Glomerular visceral epithelial cell (primary cell): ENCODE results near the gene CNOT2.
"Not testable (repeated sequence)": the region's sequence is repeated elsewhere in the genome, so short reads cannot be mapped to it uniquely, and the experiment has no call there.

ENCODE experiments used
- DNase-seq: peaks from one replicate; pipeline ENCODE4 v3.0.0-alpha.2; 2016; ENCODE audit errors: extremely low spot score

CNOT2 gene

DNA sequence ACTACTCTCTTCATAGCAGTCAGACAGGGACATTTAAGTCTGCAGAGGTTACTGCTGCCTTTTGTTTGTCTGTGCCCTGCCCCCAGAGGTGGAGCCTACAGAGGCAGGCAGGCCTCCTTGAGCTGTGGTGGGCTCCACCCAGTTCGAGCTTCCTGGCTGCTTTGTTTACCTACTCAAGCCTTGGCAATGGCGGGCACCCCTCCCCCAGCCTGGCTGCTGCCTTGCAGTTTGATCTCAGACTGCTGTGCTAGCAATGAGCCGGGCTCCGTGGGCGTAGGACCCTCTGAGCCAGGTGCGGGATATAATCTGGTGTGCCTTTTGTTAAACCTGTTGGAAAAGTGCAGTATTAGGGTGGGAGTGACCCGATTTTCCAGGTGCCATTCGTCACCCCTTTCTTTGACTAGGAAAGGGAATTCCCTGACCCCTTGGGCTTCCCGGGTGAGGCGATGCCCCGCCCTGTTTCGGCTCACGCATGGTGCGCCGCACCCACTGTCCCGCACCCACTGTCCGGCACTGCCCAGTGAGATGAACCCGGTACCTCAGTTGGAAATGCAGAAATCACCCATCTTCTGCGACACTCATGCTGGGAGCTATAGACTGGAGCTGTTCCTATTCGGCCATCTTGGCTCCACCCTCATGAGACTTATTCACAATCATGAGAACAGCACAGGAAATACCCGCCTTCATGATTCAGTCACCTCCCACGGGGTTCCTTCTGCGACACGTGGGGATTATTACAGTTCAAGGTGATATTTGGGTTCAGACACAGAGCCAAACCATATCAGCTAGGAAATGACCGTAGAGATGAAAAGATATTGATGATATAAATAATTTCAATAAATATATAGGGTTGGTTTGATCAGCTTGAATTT, 61.7 kb downstream of the CNOT2 start:
- DNase-seq: not testable (repeated sequence)

DNA sequence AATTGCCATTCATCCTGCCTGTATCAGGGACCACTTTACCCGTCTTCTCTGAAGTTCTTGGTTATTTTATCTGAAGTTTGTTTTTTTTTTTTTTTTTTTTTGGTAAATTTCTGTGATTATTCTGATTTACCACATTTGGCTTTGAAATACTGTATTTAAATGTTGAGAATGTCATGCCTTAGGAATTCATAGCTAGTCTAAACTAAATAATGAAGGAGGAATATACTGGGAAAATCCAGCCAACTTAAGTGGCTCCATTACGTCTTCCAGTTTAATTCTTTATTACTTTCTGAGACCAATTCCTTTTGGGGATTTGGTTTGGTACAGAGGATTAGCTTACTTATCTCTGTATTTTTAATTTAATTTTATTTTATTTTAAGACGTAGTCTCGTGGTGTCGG, 62.6 kb downstream of the CNOT2 start:
- DNase-seq: no peak

DNA sequence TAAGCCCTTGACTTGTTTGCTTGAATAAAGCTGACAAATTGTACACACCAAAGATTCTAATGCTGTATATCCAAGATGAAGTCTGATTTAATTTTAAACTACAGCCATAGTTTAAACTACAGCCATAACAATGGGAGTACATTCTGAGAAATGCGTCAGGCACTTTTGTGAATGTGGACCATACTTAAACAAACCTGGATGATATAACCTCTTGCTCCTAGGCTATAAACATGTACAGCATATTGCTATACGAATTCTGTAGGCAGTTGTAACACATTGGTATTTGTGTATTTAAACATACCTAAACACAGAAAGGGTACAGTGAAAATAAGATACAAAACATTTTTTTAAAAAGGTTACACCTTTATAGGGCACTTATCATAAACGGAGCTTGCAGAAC, 63.4 kb downstream of the CNOT2 start:
- no peak for DNase-seq

DNA sequence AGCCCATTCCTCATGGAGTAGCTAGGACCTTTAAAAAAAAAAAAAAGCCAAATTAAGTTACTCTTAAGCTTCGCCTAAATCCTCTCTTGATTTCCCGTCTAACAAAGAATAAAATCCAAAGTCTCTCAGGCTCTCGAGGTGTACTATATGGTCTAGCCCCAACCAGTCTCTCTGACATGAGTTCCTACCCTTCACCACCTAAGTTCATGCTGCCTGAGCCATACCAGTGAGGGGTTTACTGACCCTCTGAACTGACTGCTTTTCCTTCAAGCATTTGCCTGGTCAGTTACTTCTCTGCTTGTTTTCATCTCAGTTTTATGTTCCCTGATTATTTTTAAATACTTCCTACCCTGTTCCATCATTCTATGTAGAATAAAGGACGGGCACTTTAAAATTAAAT, 64.6 kb downstream of the CNOT2 start:
- DNase-seq: no peak

DNA sequence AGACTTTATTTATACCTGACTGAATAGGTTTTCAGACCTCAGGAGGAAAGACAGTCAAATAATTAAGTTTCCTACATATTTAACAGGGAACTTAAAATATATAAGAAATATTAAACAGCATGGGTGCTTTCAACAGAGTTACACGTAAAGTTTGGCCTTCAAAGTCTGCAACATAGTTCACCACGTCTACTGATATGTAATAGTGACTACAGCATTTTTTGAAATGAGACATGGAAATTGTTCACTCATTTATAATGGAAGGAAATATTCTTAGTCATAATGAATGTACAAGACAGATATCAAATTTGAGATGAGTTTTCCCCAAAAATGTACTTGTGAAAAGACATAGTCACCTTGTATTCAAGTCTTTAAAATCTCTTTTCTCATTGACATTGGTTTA, 66.1 kb downstream of the CNOT2 start:
- DNase-seq: no peak

DNA sequence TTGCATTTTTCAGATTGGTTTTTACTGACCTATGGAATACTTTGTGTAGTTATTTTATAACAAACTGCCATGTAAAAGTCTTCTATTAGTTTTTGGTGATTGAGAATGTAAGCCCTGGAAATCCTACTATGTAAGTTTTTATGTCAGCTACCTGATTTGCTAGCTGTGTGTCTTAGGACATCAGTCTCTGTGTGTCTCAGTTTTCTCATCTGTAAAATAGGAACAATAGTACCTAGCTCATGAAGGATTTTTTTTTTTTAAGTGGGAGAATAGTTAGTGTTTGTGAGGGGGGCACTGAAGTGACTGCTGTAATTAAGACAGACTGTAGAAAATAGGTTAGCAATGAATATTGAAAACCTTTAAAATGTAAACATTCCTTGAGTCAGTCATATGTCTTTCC, 70.9 kb downstream of the CNOT2 start:
- no peak for DNase-seq

DNA sequence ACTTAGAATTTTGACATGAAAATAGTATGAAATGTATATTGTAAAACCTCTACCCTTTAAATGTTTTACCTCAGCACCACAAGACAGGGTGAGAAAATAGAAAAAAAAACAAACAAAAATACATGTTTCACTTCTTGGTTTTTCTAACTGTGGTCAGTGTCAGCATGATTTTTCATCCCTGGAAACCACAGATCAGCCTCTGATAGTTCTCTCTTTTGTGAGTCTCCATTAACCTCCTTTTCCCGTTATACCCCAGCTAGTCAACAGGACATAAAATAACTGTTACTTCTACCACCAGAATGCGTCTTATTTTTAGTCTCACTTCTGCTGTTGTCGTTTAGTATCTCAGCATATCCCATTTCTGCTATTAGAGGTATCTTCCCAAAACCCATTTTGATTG, 74.5 kb downstream of the CNOT2 start:
- DNase-seq: peak; percentile 1

DNA sequence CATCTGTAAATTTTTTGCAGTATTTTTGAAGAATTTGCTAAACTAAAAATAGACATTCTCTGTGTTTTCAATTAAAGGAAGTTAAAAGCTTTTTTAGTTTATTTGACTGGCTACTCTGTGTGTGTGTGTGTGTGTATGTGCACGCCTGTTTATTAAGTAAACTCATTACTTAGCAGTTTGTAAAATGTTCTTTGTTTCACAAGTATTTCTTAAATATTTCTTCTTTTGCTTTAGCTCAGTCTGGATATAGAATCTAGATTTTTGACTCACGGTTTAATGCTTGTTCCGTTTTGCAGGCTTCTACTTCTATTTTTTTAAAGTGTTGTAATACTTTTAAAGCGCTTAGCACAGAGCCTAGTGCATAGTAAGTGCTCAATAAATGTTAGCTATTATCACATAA, 76.4 kb downstream of the CNOT2 start:
- no peak for DNase-seq

DNA sequence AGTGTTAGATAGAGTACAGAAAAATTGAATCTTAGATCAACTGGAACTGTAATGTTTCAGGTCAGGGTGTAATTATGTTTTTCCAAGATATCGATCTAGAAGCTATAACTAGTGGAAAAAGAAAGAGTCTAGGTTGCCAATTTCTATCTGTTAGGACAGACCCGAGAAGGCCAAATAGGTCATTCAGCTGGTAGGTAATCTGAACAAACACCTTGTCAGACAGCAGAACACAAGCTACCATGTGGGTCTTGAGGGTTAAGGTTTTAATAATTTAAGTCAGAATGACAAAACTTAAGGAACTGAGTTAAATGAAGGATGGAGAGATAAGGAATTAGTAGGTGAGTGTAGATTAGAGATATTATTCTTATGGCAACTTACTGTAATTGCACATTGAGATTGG, 78.0 kb downstream of the CNOT2 start:
- no peak for DNase-seq

DNA sequence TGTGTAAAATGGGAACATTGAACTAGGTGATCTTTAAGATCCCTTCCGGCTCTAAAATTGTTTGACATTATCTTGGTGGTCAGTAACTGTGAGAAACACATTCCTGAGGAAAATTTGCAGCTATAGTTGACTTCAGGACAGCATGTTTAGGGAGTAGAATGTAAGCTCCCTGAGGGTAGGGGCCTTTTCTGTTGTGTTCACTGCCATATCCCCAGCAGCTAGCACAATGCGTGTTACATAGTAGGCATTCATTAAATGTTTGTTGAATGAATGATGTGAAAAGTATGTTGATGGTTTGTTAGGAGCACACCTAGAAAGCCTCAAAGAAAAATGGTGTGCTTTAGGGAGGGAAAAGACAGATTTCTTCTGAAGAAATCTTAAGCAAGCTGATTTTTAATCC, 84.3 kb downstream of the CNOT2 start:
- DNase-seq: no peak

DNA sequence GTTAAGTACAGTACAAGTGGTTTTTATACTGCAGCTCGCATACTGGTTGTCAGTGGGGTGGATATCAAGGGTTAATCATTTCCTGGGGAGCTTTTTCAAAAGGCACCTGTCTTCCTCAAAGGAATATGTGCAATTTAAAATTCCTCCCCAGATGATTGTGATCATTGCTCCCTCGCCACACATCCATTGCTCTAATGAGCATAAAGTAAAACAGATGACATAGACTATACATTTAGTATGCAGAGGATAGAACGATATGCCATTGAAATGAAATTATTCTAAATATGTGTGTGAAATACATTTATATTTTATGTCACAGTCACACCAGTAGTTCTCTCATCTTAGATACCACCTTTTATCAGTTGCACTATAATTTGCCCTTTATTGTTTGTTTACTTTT, 86.5 kb downstream of the CNOT2 start:
- no peak for DNase-seq

DNA sequence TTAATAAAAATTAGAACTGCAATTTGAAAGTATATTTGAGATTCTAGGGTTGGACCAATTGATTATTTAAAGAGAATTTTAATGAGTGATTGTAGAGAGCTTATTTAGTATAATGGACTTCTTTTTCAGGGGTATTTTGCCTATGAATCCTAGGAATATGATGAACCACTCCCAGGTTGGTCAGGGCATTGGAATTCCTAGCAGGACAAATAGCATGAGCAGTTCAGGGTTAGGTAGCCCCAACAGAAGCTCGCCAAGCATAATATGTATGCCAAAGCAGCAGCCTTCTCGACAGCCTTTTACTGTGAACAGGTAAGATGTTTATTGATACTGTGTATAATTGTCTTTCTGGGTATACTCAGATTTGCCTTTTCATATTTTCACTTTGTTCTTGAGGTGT, 86.9 kb downstream of the CNOT2 start:
- DNase-seq: no peak

DNA sequence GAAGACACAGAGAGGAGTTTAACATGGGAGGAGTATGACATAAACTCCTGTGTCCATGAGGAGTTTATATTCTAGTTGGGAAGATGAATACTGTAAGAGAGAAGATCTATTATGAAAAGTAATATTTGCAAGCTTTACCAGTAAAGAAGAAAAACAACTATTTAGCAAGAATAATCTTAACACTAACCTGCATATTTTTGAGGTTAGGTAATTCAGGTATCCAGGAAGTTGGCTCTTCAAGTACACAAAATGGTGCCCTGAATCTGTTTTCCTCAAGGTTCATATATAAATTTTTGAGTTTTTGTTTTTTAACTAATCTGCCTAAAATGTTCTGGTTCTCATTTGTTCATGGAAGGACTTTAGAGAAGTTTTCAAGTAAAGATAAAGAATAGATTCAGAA, 89.0 kb downstream of the CNOT2 start:
- DNase-seq: no peak

DNA sequence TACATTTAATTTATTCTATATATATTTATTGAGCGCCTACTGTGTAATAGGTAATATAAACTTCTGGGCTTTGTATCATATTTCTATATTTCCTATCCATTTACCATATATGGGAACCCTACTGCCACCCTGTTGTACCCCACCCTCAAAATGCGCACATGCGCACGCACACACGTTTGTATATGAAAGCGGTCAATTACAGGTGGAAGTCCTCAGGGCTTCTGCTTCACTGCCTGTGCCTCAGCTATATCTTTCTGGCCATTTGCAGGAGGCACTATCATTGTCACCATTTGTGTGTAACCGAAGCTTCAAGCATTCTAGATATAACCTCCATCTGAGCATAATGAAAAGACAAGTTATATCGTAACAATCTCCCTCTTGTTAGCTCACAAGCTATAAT, 91.5 kb downstream of the CNOT2 start:
- DNase-seq: no peak

DNA sequence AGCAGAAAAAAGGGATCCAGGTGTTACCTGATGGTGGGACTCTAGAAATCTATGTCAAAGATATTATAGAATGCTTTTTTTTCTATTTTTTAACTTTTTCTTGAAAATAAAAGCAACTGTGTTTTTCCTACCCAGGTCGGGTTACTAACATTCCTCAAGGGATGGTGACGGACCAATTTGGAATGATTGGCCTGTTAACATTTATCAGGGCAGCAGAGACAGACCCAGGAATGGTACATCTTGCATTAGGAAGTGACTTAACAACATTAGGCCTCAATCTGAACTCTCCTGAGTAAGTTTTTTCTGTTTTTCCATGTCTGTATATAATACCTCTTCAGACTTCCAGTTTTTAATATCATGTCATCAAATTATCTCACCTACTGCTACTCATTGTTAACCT, 95.3 kb downstream of the CNOT2 start:
- DNase-seq: no peak

DNA sequence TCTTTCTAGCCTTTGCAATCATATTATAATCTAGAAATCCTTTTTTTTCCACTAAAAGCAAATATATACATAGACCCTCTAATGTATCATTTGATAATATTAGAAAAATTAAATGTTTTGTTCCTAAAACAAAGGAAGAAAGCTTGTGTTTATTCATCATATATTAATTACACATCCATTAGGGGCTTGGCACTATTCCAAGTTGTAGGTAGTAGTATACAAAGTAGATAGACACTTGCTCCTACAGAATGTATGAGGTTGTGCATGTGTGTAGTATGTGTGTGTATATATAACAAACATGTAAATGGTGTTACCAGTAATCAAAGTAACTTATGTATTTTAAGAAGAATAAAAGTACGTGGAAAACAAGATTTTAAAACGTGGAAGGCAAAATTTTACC, 107.8 kb downstream of the CNOT2 start:
- DNase-seq: no peak

DNA sequence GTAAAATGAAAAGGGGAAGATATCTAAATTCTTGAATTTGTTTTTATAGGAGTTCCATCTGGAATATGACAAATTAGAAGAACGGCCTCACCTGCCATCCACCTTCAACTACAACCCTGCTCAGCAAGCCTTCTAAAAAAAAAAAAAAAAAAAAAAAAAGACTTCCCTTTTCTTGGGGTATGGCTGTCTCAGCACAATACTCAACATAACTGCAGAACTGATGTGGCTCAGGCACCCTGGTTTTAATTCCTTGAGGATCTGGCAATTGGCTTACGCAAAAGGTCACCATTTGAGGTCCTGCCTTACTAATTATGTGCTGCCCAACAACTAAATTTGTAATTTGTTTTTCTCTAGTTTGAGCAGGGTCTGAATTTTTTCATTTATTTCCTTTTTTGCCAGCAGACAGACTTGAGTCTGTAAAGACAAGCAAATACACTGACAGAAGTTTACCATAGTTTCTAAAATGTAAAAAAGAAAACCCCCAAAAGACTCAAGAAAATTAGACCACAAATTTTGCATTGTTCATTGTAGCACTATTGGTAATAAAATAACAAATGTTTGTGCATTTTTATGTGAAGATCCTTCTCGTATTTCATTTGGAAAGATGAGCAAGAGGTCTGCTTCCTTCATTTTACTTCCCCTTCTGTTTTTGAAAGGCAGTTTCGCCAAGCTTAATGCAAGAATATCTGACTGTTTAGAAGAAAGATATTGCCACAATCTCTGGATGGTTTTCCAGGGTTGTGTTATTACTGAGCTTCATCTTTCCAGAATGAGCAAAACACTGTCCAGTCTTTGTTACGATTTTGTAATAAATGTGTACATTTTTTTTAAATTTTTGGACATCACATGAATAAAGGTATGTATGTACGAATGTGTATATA, 110.8 kb downstream of the CNOT2 start:
- DNase-seq: no peak

DNA sequence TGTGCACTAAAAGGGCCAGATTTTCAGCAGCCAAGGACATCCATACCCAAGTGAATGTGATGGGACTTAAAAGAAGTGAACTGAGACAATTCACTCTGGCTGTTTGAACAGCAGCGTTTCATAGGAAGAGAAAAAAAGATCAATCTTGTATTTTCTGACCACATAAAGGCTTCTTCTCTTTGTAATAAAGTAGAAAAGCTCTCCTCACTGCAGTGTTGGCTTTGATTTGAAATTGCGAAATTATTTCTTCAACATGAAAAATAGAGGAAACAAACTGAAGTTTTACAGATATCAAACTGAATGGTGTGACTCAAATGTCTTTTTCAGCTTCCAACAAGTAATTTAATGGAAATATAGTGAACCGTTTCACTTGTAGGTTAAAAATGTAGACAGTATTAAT, 111.6 kb downstream of the CNOT2 start:
- DNase-seq: no peak

DNA sequence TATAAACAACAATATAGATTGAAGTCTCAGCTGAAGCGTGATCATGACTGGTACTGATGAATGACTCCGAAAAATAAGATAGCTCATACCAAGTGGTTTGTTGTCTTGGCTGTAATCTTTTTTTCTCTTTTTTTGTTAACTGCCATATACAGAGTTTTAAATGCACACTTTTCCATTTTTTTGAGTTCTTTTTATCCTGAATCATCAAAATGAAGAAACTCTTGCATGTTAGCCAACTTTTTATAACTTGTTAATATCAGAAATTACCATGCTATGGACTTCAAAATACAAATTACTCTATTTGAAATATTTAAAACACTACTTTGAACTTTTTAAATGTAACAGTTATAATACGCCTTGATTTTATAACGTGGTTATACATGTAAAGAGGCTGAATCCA, 112.7 kb downstream of the CNOT2 start:
- no peak for DNase-seq

DNA sequence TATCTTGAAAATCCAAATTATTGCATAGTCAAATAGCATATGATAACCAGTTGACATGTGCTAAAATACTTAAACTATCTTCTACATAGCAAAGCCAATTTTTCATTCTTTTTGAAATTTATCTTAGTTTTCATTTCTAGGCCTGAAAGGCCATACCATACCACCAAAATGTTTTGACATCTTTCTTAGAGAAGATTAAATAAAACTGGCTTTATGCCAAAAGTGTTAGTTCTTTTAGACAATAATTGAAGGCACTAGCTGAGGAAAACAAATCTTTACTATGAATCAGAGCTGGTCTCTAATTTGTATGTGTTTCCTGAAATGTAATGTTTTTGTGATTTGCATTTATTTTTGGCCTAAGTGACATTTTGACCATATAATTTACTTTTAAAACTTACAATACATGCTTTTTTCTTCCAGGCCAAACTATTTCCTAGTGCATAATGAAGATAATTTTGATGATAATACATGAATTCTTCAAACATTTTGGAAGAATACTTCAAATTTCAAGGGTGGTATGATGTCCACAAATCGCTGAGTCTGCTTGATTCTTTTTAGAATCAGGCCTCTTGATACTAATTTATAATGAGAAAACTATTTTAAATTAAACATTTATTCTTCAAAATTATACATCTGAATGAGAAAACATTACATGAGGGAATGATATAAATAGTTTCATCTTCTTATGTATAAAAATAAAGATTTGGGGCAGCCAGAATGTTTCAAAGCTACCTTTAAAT, 116.4 kb downstream of the CNOT2 start:
- no peak for DNase-seq

DNA sequence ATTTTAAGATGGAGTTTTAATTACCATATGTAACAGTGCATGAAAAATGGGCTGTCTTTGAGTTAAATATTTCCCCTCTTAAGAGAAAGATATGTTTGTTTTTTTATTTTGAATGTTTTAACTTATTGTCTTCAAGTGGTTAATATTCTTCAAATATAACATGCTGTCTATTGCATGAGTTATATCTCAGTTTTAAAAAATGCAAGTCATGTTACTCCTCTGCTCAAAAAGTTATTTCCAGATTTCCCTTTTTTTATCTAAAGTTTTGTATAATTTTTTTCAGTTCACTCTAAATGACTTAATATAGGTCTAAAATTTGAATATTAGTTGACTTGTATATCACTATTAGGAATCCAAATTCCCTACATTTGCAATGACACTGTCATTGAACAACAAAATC, 117.0 kb downstream of the CNOT2 start:
- no peak for DNase-seq

DNA sequence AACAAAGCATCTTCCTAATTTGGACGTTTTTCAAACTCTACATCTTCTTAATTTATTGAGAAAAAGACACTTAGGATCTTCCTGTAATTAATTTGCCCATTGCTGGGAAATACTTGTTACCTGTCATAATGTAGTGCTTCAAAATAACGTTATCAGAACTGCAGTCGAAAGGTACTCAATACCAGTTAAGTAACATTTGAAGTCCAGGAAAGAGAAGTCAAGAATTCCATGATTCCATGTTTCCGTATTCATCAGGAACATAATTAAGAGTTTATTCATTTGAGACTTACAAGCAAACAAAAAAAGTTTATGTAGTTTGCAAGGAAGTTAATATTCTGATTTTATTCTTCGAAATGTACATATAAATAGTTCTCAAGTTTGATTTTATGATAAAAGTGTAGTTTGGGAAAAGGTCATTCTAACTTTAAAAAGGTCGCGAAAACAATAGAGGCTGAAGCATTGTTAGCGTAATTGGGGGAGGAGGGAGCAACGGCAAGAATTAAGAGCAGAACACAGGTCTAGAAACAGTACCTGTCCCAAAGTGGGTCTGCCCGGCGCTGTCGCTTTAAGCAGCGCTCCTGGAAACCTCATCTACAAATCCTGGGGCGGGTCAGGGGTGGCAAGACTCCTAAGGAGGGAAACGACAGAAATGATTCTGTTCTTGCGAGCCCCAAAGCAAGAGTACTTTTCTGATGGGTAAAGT, 121.6 kb downstream of the CNOT2 start:
- DNase-seq: peak; percentile 13
